ENCODE data around the gene ENOX1. TPM values are rescaled to one million over a fixed set of nuclear protein-coding genes. Genes with fewer than 3 reads are reported as not detected.
"Not testable (repeated sequence)": the region's sequence is repeated elsewhere in the genome, so short reads cannot be mapped to it uniquely, and the experiment has no call there.

The ENOX1 gene
- total RNA-seq, 1 donor from 2014 or later = 0.71 TPM

DNA sequence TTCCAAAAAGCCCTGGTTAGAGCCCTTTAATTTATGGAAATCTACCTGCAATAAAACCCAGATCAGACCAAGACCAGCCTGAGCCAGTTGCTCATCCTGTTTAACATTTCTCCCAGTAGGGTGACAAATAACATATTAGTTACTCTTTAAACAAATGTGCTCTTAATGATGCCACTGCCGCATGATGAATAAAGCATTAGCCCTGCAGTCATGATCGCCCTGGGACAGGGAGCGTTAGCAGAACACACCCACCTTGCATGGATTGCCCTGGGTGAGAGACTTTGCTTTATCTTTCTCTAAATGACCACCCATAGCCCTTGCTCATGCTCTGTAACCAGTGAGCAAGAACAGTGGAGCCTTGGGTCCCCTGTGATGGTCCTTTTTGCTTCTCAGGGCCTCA is 362.4 kb downstream of the ENOX1 start:
- H3K36me3 ChIP-seq (ENCODE audit: control insufficient read depth, insufficient read depth, low read length) = no peaks in the 10 kb centered on the region
- no peak for DNase-seq (ENCODE audit: low read depth)
- H3K4me3 ChIP-seq (ENCODE audit: low read depth, low read length) = no peak overlapping the region
- TF ChIP-seq, protein P1, sequence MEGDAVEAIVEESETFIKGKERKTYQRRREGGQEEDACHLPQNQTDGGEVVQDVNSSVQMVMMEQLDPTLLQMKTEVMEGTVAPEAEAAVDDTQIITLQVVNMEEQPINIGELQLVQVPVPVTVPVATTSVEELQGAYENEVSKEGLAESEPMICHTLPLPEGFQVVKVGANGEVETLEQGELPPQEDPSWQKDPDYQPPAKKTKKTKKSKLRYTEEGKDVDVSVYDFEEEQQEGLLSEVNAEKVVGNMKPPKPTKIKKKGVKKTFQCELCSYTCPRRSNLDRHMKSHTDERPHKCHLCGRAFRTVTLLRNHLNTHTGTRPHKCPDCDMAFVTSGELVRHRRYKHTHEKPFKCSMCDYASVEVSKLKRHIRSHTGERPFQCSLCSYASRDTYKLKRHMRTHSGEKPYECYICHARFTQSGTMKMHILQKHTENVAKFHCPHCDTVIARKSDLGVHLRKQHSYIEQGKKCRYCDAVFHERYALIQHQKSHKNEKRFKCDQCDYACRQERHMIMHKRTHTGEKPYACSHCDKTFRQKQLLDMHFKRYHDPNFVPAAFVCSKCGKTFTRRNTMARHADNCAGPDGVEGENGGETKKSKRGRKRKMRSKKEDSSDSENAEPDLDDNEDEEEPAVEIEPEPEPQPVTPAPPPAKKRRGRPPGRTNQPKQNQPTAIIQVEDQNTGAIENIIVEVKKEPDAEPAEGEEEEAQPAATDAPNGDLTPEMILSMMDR (IDR thresholded peaks at IDR 0.05; ENCODE audit: insufficient read depth, low read length, poor library complexity, severe bottlenecking) = no peak
- H3K27me3 ChIP-seq (ENCODE audit: control insufficient read depth, insufficient read depth, low read length) = no peaks in the 10 kb centered on the region

DNA sequence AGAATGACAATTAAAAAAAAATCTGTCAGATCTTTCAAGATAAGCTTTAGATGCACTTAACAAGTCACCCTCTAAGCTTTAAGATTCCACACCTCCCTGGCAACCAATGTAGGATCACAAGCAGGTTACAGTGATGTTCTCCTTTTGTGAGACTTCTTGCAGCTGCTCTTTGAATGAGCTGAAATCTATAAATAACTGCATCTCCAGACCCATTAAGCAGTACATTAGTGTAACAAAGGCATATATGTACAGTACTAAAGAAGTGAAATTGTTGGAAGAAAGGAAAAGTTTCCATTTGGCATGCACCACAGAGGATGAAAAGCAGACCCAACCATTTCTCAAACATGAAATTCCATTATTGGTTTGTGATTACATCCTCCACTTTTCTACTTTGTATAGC is 364.7 kb downstream of the ENOX1 start:
- Histone ChIP-seq H3K4me3 (ENCODE audit: low read depth, low read length) (no peak overlapping the region), H3K27me3 (ENCODE audit: control insufficient read depth, insufficient read depth, low read length) (no peaks in the 10 kb centered on the region), H3K36me3 (ENCODE audit: control insufficient read depth, insufficient read depth, low read length) (no peaks in the 10 kb centered on the region)
- no peak for DNase-seq (ENCODE audit: low read depth)
- TF ChIP-seq, protein P1 (IDR thresholded peaks at IDR 0.05; ENCODE audit: insufficient read depth, low read length, poor library complexity, severe bottlenecking) = no peak

DNA sequence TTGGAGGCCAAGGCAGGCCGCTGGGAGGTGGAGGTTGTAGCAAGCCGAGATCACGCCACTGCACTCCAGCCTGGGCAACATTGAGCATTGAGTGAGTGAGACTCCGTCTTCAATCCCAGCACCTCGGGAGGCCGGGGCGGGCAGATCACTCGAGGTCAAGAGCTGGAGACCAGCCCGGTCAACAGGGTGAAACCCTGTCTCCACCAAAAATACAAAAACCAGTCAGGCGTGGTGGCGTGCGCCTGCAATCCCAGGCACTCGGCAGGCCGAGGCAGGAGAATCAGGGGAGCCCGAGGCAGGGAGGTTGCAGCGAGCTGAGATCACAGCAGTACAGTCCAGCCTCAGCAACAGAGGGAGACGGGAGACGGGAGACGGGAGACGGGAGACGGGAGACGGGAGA is 369.9 kb downstream of the ENOX1 start:
- H3K27me3 ChIP-seq (ENCODE audit: control insufficient read depth, insufficient read depth, low read length); DNase-seq (ENCODE audit: low read depth); H3K36me3 ChIP-seq (ENCODE audit: control insufficient read depth, insufficient read depth, low read length); H3K4me3 ChIP-seq (ENCODE audit: low read depth, low read length): not testable (repeated sequence)

DNA sequence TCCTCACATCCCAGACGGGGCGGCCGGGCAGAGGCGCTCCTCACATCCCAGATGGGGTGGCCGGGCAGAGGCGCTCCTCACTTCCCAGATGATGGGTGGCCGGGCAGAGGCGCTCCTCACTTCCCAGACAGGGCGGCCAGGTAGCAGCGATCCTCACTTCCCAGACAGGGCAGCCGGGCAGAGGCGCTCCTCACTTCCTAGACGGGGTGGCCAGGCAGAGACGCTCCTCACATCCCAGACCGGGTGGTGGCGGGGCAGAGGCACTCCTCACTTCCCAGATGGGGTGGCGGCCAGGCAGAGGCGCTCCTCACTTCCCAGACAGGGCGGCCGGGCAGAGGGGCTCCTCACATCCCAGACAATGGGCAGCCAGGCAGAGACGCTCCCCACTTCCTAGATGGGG is 370.4 kb downstream of the ENOX1 start:
- H3K4me3 ChIP-seq (ENCODE audit: low read depth, low read length); H3K36me3 ChIP-seq (ENCODE audit: control insufficient read depth, insufficient read depth, low read length); H3K27me3 ChIP-seq (ENCODE audit: control insufficient read depth, insufficient read depth, low read length); DNase-seq (ENCODE audit: low read depth): not testable (repeated sequence)

DNA sequence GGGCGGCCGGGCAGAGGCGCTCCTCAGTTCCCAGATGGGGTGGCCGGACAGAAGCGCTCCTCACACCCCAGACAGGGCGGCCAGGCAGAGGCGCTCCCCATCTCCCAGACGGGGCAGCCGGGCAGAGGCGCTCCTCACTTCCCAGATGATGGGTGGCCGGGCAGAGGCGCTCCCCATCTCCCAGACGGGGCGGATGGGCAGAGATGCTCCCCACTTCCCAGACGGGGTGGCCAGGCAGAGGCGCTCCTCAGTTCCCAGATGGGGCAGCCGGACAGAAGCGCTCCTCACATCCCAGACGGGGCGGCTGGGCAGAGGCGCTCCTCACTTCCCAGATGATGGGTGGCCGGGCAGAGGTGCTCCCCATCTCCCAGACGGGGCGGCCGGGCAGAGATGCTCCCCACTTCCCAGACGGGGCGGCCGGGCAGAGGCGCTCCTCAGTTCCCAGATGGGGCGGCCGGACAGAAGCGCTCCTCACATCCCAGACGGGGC is 370.8 kb downstream of the ENOX1 start:
- DNase-seq (ENCODE audit: low read depth); H3K27me3 ChIP-seq (ENCODE audit: control insufficient read depth, insufficient read depth, low read length); H3K36me3 ChIP-seq (ENCODE audit: control insufficient read depth, insufficient read depth, low read length); H3K4me3 ChIP-seq (ENCODE audit: low read depth, low read length): not testable (repeated sequence)

DNA sequence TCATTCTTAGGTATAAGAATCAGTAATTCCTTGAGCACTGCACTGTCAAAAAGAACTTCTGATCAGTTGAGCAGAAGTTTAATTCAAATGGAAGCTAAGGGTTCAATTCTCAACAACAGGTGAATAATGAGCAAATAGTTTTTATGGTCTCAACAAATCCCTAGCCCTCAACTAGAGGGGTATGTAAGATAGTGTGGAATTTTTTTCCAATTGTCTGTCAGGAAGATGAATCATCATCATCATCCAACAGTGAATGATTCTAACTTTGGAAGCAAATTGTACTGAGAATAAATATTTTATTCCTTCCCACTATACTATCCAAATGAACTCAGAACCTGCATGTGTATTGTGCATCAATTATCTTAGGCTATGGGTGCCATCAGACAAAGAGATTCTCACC is 372.7 kb downstream of the ENOX1 start:
- no peaks in the 10 kb centered on the region for H3K36me3 ChIP-seq (ENCODE audit: control insufficient read depth, insufficient read depth, low read length)
- H3K27me3 ChIP-seq (ENCODE audit: control insufficient read depth, insufficient read depth, low read length) = no peaks in the 10 kb centered on the region
- no peak for DNase-seq (ENCODE audit: low read depth)
- no peak overlapping the region for H3K4me3 ChIP-seq (ENCODE audit: low read depth, low read length)
- TF ChIP-seq, protein P1 (IDR thresholded peaks at IDR 0.05; ENCODE audit: insufficient read depth, low read length, poor library complexity, severe bottlenecking) = no peak

DNA sequence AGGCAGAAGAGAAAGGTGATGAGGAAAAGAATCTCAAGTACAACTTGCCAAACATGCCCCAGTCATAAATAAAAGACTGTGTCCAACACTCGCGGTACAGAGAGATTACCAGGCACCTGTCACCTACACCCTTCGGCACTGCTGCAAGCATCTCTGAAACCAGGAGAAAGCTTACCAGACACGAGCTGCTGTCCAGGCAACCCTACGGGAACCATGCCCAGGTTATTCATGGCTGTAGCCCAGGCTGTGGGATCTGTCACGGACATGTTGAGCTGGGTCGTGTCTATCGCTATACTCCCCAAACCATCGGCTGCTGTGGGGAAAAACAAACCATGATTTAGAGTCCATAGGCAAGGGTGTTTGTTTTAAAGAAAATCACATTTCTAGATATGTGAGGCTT is 375.0 kb downstream of the ENOX1 start:
- no peaks in the 10 kb centered on the region for H3K36me3 ChIP-seq (ENCODE audit: control insufficient read depth, insufficient read depth, low read length)
- TF ChIP-seq, protein P1 (IDR thresholded peaks at IDR 0.05; ENCODE audit: insufficient read depth, low read length, poor library complexity, severe bottlenecking) = no peak
- no peak overlapping the region for H3K4me3 ChIP-seq (ENCODE audit: low read depth, low read length)
- no peaks in the 10 kb centered on the region for H3K27me3 ChIP-seq (ENCODE audit: control insufficient read depth, insufficient read depth, low read length)
- no peak for DNase-seq (ENCODE audit: low read depth)

Data from kidney epithelial cell (primary cell).